ENCODE data around the gene PTGFR. TPM values are rescaled to one million over a fixed set of nuclear protein-coding genes. Genes with fewer than 3 reads are reported as not detected.

Gene PTGFR
- total RNA-seq, 4 donors from 2014 or later: 1.4 to 3.4 (median 2.0) TPM

GRCh38 chr1:78543941-78544643 lies 53.3 kb downstream of the PTGFR start:
- Histone ChIP-seq H3K36me3 (no peaks in the 10 kb centered on the region), H3K4me3 (no peak overlapping the region), H3K4me1 (no peaks in the 10 kb centered on the region), H3K27me3 (no peaks in the 10 kb centered on the region), H3K9me3 (no peaks in the 10 kb centered on the region), H3K27ac (no peak overlapping the region)
- no peak for DNase-seq
- in situ Hi-C loops (cut with MboI; ENCODE audit: low sequenced_read_pairs in 4 of 4): no loop called here
- TF ChIP-seq POLR2A (IDR thresholded peaks at IDR 0.05) (no peak), CTCF (IDR thresholded peaks at IDR 0.05 in 4 of 5, conservative IDR thresholded peaks at IDR 0.05 in 1 of 5) (no peak)
- intact Hi-C loops (cut with DNase I; ENCODE audit: low total_unique reads): no loop called here
- ATAC-seq: no peak

GRCh38 chr1:78547081-78547480 lies 56.3 kb downstream of the PTGFR start:
- H3K27me3 ChIP-seq: no peaks in the 10 kb centered on the region
- intact Hi-C loops (cut with DNase I; ENCODE audit: low total_unique reads) (no loop called here), in situ Hi-C loops (cut with MboI; ENCODE audit: low sequenced_read_pairs in 4 of 4) (no loop called here)
- no peak overlapping the region for H3K27ac ChIP-seq
- no peaks in the 10 kb centered on the region for H3K36me3 ChIP-seq
- TF ChIP-seq POLR2A (IDR thresholded peaks at IDR 0.05) (no peak), CTCF (IDR thresholded peaks at IDR 0.05 in 4 of 5, conservative IDR thresholded peaks at IDR 0.05 in 1 of 5) (no peak)
- ATAC-seq: no peak
- no peaks in the 10 kb centered on the region for H3K9me3 ChIP-seq
- DNase-seq: no peak
- no peak overlapping the region for H3K4me3 ChIP-seq
- no peaks in the 10 kb centered on the region for H3K4me1 ChIP-seq

- DNase-seq (no peak), ATAC-seq (no peak)
- Histone ChIP-seq H3K4me3 (no peak overlapping the region), H3K27ac (no peak overlapping the region), H3K9me3 (no peaks in the 10 kb centered on the region), H3K27me3 (no peaks in the 10 kb centered on the region), H3K4me1 (no peaks in the 10 kb centered on the region), H3K36me3 (no peaks in the 10 kb centered on the region)
- in situ Hi-C loops (cut with MboI; ENCODE audit: low sequenced_read_pairs in 4 of 4) (no loop called here), intact Hi-C loops (cut with DNase I; ENCODE audit: low total_unique reads) (no loop called here)
- TF ChIP-seq POLR2A (IDR thresholded peaks at IDR 0.05) (no peak), CTCF (IDR thresholded peaks at IDR 0.05 in 4 of 5, conservative IDR thresholded peaks at IDR 0.05 in 1 of 5) (no peak)
These were observed 58.6 kb downstream of the PTGFR start for GRCh38 chr1:78549331-78549730.

GRCh38 chr1:78549891-78550290 lies 59.1 kb downstream of the PTGFR start:
- Histone ChIP-seq H3K4me3 (no peak overlapping the region), H3K36me3 (no peaks in the 10 kb centered on the region), H3K4me1 (no peaks in the 10 kb centered on the region), H3K27me3 (no peaks in the 10 kb centered on the region), H3K27ac (no peak overlapping the region), H3K9me3 (no peaks in the 10 kb centered on the region)
- no peak for DNase-seq
- TF ChIP-seq POLR2A (IDR thresholded peaks at IDR 0.05) (no peak), CTCF (IDR thresholded peaks at IDR 0.05 in 4 of 5, conservative IDR thresholded peaks at IDR 0.05 in 1 of 5) (no peak)
- intact Hi-C loops (cut with DNase I; ENCODE audit: low total_unique reads): no loop called here
- in situ Hi-C loops (cut with MboI; ENCODE audit: low sequenced_read_pairs in 4 of 4): no loop called here
- ATAC-seq: no peak

- Histone ChIP-seq H3K9me3 (no peaks in the 10 kb centered on the region), H3K27me3 (no peaks in the 10 kb centered on the region), H3K4me3 (no peak overlapping the region), H3K27ac (no peak overlapping the region), H3K4me1 (no peaks in the 10 kb centered on the region), H3K36me3 (no peaks in the 10 kb centered on the region)
- in situ Hi-C loops (cut with MboI; ENCODE audit: low sequenced_read_pairs in 4 of 4): no loop called here
- no peak for ATAC-seq
- TF ChIP-seq CTCF (IDR thresholded peaks at IDR 0.05 in 4 of 5, conservative IDR thresholded peaks at IDR 0.05 in 1 of 5): no peak
- TF ChIP-seq POLR2A (IDR thresholded peaks at IDR 0.05): no peak
- intact Hi-C loops (cut with DNase I; ENCODE audit: low total_unique reads): no loop called here
- no peak for DNase-seq
These were observed 63.1 kb downstream of the PTGFR start for GRCh38 chr1:78553859-78554258.
